Panc1 (cell line): Measurements from ENCODE around the gene SLC9A4.

Experiments
- POLR2AphosphoS5 ChIP-seq: IDR thresholded peaks from 2 replicates; pipeline ENCODE4 v1.6.1; 2012; ENCODE audit warnings: mild to moderate bottlenecking, low read depth, low read length, moderate library complexity
- TCF7L2 ChIP-seq: IDR thresholded peaks from 2 replicates; pipeline ENCODE4 v1.6.1; 2011; ENCODE audit warnings: mild to moderate bottlenecking, low read depth, low read length, inconsistent platforms
- TF ChIP-seq, protein P1 (sequence below): fragments of 450-650 bp; IDR thresholded peaks from 2 replicates; pipeline ENCODE4 v1.5.1; 2017; ENCODE audit warnings: mild to moderate bottlenecking
- TF ChIP-seq, protein P2 (sequence below), 2 experiments: IDR thresholded peaks; 2 replicates each; pipeline ENCODE4 v1.6.1; 2011 to 2012; ENCODE audit warnings: low read depth in 2 of 2, control low read depth in 1 of 2, low read length in 1 of 2, mild to moderate bottlenecking in 1 of 2, moderate library complexity in 1 of 2; ENCODE audit not compliant: insufficient read depth in 1 of 2

DNA sequence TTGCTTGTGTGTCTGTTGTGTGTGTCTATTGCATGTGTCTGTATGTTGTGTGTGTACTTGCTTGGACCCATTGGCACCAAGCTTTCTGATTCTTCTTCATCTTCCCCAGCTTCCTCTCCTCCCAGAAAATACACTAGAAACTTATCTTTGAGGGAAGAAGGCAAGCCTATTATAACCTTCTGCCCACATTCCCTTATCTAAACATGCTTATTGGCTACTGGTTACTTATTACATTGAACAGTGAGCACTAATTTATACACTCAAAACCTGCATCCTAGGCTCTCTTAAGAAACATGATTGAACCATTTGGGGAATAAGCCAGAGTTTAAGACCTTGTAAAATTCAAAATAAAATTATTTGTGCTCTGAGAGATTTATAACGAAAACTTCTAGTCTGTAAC, 26.5 kb downstream of the SLC9A4 start:
- TF ChIP-seq, protein P1, sequence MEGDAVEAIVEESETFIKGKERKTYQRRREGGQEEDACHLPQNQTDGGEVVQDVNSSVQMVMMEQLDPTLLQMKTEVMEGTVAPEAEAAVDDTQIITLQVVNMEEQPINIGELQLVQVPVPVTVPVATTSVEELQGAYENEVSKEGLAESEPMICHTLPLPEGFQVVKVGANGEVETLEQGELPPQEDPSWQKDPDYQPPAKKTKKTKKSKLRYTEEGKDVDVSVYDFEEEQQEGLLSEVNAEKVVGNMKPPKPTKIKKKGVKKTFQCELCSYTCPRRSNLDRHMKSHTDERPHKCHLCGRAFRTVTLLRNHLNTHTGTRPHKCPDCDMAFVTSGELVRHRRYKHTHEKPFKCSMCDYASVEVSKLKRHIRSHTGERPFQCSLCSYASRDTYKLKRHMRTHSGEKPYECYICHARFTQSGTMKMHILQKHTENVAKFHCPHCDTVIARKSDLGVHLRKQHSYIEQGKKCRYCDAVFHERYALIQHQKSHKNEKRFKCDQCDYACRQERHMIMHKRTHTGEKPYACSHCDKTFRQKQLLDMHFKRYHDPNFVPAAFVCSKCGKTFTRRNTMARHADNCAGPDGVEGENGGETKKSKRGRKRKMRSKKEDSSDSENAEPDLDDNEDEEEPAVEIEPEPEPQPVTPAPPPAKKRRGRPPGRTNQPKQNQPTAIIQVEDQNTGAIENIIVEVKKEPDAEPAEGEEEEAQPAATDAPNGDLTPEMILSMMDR = no peak
- TF ChIP-seq, protein P2, sequence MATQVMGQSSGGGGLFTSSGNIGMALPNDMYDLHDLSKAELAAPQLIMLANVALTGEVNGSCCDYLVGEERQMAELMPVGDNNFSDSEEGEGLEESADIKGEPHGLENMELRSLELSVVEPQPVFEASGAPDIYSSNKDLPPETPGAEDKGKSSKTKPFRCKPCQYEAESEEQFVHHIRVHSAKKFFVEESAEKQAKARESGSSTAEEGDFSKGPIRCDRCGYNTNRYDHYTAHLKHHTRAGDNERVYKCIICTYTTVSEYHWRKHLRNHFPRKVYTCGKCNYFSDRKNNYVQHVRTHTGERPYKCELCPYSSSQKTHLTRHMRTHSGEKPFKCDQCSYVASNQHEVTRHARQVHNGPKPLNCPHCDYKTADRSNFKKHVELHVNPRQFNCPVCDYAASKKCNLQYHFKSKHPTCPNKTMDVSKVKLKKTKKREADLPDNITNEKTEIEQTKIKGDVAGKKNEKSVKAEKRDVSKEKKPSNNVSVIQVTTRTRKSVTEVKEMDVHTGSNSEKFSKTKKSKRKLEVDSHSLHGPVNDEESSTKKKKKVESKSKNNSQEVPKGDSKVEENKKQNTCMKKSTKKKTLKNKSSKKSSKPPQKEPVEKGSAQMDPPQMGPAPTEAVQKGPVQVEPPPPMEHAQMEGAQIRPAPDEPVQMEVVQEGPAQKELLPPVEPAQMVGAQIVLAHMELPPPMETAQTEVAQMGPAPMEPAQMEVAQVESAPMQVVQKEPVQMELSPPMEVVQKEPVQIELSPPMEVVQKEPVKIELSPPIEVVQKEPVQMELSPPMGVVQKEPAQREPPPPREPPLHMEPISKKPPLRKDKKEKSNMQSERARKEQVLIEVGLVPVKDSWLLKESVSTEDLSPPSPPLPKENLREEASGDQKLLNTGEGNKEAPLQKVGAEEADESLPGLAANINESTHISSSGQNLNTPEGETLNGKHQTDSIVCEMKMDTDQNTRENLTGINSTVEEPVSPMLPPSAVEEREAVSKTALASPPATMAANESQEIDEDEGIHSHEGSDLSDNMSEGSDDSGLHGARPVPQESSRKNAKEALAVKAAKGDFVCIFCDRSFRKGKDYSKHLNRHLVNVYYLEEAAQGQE (IDR thresholded peaks at IDR 0.05; ENCODE audit: insufficient read depth in 1 of 2, low read depth in 2 of 2, low read length in 1 of 2) = no peak
- no peak for TF ChIP-seq POLR2AphosphoS5
- no peak for TF ChIP-seq TCF7L2
